Liver (tissue), 3 donors: ENCODE results near the gene ACP4.
"Not testable (repeated sequence)": the region's sequence is repeated elsewhere in the genome, so short reads cannot be mapped to it uniquely, and the experiment has no call there.

Experiments used
- EGR1 ChIP-seq, 2 donors: IDR thresholded peaks; 2 replicates each; pipeline ENCODE4 v1.6.1; 2016 to 2018; ENCODE audit warnings: antibody characterized with exemption in 2 of 2, low read depth in 2 of 2
- FOXA1 ChIP-seq: IDR thresholded peaks from 2 replicates; pipeline ENCODE4 v1.6.1; 2016; ENCODE audit warnings: antibody characterized with exemption
- GABPA ChIP-seq, 2 donors: IDR thresholded peaks in 1 of 2; conservative IDR thresholded peaks in 1 of 2; 2 replicates each; pipeline ENCODE4 v1.6.1; 2016; ENCODE audit warnings: antibody characterized with exemption in 2 of 2, mild to moderate bottlenecking in 1 of 2, moderate library complexity in 1 of 2
- HNF4G ChIP-seq: IDR thresholded peaks from 2 replicates; pipeline ENCODE4 v1.6.1; 2016; ENCODE audit warnings: antibody characterized with exemption
- JUND ChIP-seq, 2 donors: IDR thresholded peaks; 2 replicates each; pipeline ENCODE4 v1.6.1; 2016; ENCODE audit warnings: antibody characterized with exemption in 2 of 2
- RAD21 ChIP-seq, 2 donors: IDR thresholded peaks; 2 replicates each; pipeline ENCODE4 v1.6.1; 2016; ENCODE audit warnings: antibody characterized with exemption in 2 of 2, mild to moderate bottlenecking in 2 of 2
- REST ChIP-seq: IDR thresholded peaks from 2 replicates; pipeline ENCODE4 v1.6.1; 2016; ENCODE audit warnings: antibody characterized with exemption, mild to moderate bottlenecking
- SP1 ChIP-seq: IDR thresholded peaks from 2 replicates; pipeline ENCODE4 v1.6.1; 2018; ENCODE audit warnings: antibody characterized with exemption, mild to moderate bottlenecking
- TAF1 ChIP-seq: conservative IDR thresholded peaks from 2 replicates; pipeline ENCODE4 v1.6.1; 2016; ENCODE audit warnings: antibody characterized with exemption, mild to moderate bottlenecking
- YY1 ChIP-seq: IDR thresholded peaks from 2 replicates; pipeline ENCODE4 v1.6.1; 2016; ENCODE audit warnings: antibody characterized with exemption, mild to moderate bottlenecking
- ZBTB33 ChIP-seq: IDR thresholded peaks from 2 replicates; pipeline ENCODE4 v1.6.1; 2016; ENCODE audit warnings: antibody characterized with exemption
- TF ChIP-seq, protein P1 (sequence below): fragments of 150-350 bp; IDR thresholded peaks from 2 replicates; pipeline ENCODE4 v1.5.1; 2017; ENCODE audit warnings: improper control_type of control experiment, low read depth, low read length; ENCODE audit not compliant: missing input control
- TF ChIP-seq, protein P2 (sequence below): IDR thresholded peaks from 2 replicates; pipeline ENCODE4 v1.6.1; 2016; ENCODE audit warnings: antibody characterized with exemption
- TF ChIP-seq, protein P3 (sequence below): IDR thresholded peaks from 2 replicates; pipeline ENCODE4 v1.6.1; 2016; ENCODE audit warnings: antibody characterized with exemption
- donor health status: healthy.
- donor health status: healthy.

DNA sequence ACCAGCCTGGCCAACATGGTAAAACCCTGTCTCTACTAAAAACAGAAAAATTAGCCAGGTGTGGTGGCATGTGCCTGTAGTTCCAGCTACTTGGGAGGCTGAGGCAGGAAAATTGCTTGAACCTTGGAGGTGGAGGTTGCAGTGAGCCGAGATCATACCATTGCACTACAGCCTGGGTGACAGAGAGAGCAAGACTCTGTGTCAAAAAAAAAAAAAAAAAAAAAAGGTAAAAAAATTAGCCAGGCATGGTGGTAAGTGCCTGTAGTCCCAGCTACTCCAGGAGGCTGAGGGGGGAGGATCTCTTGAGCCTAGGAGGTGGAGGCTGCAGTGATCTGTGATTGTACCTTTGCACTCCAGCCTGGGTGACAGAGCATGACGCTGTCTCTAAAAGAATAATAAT lies 20.1 kb upstream of the ACP4 start, which contains the start of gene GPR32:
- TF ChIP-seq, protein P1, sequence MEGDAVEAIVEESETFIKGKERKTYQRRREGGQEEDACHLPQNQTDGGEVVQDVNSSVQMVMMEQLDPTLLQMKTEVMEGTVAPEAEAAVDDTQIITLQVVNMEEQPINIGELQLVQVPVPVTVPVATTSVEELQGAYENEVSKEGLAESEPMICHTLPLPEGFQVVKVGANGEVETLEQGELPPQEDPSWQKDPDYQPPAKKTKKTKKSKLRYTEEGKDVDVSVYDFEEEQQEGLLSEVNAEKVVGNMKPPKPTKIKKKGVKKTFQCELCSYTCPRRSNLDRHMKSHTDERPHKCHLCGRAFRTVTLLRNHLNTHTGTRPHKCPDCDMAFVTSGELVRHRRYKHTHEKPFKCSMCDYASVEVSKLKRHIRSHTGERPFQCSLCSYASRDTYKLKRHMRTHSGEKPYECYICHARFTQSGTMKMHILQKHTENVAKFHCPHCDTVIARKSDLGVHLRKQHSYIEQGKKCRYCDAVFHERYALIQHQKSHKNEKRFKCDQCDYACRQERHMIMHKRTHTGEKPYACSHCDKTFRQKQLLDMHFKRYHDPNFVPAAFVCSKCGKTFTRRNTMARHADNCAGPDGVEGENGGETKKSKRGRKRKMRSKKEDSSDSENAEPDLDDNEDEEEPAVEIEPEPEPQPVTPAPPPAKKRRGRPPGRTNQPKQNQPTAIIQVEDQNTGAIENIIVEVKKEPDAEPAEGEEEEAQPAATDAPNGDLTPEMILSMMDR: not testable (repeated sequence)
- TF ChIP-seq HNF4G; REST; RAD21 (IDR thresholded peaks at IDR 0.05); SP1; YY1; GABPA (IDR thresholded peaks at IDR 0.05 in 1 of 2, conservative IDR thresholded peaks at IDR 0.05 in 1 of 2); TAF1; EGR1 (IDR thresholded peaks at IDR 0.05; ENCODE audit: low read depth in 2 of 2); JUND (IDR thresholded peaks at IDR 0.05); ZBTB33; FOXA1: not testable (repeated sequence)
- TF ChIP-seq, protein P2, sequence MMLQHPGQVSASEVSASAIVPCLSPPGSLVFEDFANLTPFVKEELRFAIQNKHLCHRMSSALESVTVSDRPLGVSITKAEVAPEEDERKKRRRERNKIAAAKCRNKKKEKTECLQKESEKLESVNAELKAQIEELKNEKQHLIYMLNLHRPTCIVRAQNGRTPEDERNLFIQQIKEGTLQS: not testable (repeated sequence)
- TF ChIP-seq, protein P3, sequence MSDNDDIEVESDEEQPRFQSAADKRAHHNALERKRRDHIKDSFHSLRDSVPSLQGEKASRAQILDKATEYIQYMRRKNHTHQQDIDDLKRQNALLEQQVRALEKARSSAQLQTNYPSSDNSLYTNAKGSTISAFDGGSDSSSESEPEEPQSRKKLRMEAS: not testable (repeated sequence)
